GM19240 (cell line): Measurements from ENCODE around the gene ENO3.

Experiments used
- DNase-seq: peaks from one replicate; pipeline ENCODE4 v3.0.0; 2011; ENCODE audit warnings: low spot score; ENCODE audit not compliant: insufficient read length

The ENO3 gene

GRCh38 chr17:4949321-4950074 lies 1.4 kb upstream of the ENO3 start:
- peak; percentile 68 for DNase-seq

DNA sequence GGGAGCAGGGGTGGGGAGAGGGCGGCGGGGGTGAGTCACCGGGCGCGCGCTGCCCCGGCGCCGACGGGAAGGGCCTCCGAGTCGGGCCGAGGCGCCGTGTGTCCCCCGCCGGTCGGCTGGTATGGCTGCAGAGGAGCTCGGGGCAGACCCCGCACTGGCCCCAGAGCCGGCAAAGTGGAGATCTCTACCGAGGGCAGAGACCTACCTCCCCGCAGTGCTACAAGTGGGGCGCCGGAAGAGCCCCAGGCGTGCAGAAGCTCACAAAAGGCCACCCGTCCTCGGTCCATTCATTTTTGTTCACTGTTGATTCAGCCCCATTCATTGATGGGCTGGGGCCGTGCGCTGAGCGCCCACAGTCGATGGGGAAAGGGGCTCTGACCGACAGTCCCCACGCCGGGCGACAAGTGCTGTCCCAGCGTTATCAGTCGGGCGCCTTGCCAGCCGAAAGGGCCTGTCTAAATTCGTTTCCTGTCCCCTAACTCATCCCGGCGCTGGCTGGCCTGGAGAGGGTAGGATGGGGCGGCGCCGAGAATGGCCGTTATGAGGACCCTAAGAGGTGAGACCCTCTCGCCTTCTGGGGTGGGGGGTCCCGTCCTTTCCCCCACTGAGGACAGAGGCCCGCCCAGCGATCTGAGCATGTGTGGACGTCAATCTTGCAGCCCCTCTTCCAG lies 709 bp upstream of the ENO3 start:
- peak; percentile 34 for DNase-seq

DNA sequence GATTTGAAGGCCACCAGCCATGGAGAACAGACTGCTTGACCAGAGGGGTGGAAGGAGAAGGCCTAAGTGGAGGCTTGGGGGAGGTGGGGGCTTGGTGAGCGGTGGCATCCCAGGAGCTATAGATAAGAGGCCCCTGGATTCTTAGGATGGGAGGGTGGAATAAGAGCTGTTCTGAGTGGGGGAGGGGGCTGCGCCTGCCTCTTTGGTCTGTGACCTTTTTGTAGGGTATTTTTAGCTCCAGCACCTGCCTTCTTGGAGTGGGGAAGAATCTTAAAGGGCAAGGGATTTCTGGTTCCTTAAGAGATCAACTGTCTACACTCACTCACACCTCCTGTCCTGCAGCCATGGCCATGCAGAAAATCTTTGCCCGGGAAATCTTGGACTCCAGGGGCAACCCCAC lies 567 bp downstream of the ENO3 start:
- no peak for DNase-seq

DNA sequence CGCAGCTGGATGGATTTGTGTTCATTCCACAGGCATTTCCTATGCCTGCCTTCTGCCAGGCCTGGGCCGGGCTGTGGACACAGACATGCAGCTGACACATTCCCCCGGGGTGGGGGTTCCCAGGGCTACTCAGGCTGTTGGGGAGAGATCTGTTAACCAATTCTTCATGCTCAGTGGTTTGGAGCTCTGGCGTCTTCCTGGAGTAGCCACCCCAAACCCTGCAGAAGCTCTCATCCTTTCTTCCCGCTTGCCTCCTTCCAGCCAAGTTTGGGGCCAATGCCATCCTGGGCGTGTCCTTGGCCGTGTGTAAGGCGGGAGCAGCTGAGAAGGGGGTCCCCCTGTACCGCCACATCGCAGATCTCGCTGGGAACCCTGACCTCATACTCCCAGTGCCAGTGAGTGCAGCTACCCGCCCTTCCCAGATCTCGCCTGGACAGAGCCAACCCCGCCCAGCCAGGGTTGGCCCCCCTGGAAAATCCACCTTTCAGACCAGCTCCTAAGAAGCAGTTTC lies 2.6 kb downstream of the ENO3 start:
- DNase-seq = no peak

GRCh38 chr17:4955091-4955490 lies 4.2 kb downstream of the ENO3 start:
- DNase-seq = no peak

- no peak for DNase-seq
These were observed 5.7 kb downstream of the ENO3 start for GRCh38 chr17:4956493-4957061.

DNA sequence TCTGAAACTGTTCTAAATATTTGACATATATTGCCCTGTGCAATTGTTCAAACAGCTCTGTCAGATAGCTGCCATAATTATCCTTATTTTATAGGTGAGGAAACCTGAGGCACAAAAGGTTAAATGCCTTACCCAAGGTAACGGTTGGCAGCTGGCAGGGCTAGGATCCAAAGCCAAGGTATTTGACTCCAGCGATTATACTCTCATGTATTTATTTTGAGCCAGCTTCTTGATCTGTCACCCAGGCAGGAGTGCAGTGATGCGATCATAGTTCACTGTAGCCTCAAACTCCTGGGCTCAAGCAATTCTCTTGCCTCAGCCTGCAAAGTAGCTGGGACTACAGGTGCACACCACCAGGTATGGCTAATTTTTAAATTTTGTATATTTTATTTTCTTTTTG lies 7.2 kb downstream of the ENO3 start:
- DNase-seq = no peak

GRCh38 chr17:4959261-4959965 lies 8.5 kb downstream of the ENO3 start:
- no peak for DNase-seq

DNA sequence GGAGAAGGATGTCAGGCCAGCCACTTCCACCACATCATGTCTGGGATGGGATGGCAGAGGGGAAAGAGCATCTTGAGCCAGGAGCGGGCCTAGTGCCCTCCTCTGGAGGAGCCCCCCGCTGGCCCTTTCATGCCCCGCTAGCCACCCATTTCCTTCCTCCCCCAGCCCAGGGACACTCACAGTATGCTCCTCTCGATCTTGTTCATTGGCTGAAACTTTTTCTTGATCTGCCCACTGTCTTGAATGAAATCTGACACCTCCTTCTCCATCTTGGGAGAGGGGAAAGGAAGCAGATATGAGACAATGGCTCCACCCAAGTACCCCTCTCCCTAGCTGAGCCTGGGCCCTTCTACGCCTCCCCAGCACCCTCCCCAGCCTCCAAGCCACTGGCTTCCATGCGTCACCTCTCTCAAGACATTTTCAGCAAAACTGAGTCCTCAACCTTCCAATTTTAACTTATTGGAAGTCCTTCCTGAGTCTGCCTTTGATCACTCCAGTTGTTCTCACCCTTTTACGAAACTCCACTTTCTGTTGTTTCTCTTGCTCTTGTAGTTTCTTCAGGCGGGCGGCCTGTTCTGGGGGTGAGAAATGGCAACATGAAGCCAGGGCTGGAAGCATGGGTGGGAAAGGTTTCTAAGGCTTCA lies 9.5 kb downstream of the ENO3 start:
- DNase-seq = no peak

DNA sequence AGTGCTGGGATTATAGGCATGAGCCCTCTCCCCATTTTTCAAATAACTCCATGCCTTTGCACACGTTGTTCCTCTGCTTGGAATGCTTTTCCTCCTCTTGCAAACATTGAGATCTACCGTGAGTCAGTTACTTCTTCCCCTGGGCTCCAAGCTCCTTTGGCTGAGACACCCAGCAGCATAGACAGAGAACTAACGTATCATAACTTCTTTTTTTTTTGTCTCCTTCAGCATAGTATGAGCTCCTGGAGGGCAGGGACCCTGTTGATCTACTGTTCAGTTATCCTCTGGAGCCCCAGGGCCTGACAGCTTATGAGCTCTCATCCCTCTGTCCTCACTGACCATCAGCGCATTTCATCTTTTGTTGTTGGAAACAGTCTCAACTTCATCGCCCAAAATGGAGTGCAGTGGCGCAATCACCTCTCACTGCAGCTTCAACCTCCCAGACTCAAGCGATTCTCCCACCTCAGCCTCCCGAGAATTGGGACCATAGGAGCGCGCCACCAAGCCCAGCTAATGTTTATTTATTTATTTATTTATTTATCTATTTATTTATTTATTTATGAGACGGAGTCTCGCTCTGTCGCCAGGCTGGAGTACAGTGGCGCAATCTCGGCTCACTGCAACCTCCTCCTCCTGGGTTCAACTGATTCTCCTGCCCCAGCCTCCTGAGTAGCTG lies 14.5 kb downstream of the ENO3 start:
- DNase-seq = no peak

DNA sequence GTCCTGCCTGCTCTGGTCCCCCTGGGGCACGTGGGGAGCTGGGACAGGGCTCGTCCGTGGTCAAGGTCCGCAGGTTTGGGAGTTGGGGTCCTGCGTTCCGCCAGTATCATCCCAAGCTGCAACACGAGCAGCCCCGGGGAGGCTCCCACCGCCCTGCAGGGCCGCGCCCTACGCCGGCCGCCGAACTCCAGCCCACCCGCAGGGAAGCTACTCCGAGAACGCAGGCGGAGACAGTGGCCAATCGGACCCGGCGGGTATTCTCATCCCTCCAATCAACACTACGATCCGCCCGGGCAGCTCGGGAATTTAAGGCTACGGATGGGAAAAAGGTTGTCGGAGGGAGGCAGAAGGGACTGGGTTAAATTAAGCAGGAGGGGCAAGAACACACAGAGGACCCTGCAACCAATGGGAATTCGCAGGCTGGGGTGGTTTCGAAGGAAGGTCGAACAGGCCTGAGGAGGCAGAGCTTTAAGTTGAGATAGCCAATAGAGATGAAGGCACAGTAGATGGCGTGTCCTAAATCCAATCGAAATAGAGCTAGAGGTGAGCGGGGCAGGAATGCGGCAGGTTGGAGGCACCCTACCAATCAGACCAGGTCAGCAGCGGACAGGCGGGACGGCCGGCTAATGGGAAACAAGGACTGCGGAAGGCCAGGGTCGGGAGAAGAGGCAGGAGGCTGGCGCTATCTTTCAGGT lies 16.1 kb downstream of the ENO3 start:
- peak; percentile 93 for DNase-seq

- DNase-seq = peak; percentile 87
These were observed 16.9 kb downstream of the ENO3 start, which contains the start of gene SPAG7 for GRCh38 chr17:4967539-4968485. Gene SPAG7 (minus strand): TSS chr17:4967817. CDS start chr17:4967804, 13 bp downstream.

DNA sequence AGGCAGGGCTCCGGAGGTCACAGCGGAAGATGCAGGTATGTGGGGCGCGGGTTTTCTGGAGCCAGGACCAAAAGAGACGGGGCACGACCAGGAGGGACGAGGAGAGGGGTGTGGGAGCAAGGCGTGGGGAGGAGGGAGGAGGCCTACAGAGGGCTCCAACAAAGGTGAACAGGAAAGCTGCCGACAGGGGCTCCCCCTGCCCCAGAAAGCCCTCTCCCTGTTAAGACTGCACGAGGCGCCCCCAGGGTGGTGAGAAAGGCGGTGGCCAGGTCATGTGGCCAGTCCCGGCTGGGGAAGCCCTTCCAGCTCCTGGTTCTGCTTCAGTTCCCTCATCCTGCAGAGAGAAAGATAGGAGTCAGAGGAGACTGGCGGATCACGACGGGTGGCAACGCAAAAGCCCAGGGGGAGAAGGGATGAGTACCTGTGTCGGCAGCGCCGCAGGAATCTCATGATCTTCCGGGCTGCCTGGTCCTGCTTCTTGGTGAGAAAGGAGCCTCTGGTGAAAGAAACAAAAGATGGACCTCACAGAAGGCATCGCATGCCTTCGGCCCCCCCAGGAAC lies 17.6 kb downstream of the ENO3 start:
- no peak for DNase-seq

GRCh38 chr17:4969047-4969550 lies 18.2 kb downstream of the ENO3 start:
- DNase-seq = no peak

- DNase-seq = no peak
These were observed 18.7 kb downstream of the ENO3 start for GRCh38 chr17:4969551-4970173.

DNA sequence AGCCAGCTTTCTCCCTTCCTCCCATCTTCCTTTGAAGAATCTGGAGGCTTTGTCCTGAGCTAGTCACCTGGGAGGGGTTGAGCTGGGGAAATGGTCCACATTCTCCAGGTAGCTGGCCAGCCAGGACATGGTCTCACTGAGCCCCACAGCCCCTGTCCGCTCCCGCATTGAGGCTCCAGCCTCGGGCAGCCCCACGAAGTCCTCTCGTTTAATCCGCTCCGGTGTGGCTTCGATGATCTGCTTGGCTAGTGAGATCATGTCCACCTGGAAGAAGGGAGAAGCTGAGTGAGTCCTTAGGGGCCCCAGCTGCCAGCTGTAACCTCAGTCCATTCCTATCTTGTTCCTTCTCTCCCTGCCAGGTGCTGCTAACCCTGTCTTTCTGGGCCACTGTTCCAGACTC lies 19.4 kb downstream of the ENO3 start:
- no peak for DNase-seq

DNA sequence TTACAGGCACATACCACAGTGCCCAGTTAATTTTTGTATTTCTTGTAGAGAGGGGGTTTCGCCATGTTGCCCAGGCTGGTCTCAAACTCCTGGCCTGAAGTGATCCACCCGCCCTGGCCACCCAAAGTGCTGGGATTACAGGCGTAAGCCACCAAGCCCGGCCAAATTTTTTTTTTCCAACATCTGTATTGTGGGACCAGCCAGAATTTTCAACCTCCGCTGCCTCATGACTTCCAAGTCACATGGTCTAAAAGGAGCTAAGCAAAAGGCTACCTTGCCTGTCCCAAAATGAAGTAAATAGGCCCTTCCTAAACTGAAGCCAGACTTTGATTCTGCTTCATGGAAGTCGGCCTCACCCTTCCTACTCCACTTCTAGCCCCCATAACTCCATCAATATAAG lies 20.9 kb downstream of the ENO3 start:
- DNase-seq = no peak

- DNase-seq = no peak
These were observed 21.4 kb downstream of the ENO3 start for GRCh38 chr17:4972322-4972721.
